NCI-H2196 treated with DMSO at 0.1 percent for 48 hours (cell line): ENCODE results near the gene CTNNA3.
"Not testable (repeated sequence)": the region's sequence is repeated elsewhere in the genome, so short reads cannot be mapped to it uniquely, and the experiment has no call there.

Source experiments
- DNase-seq: peaks from one replicate; lab custom pipeline; 2025; ENCODE audit not compliant: unreplicated experiment; lab: John Stamatoyannopoulos, UW

The CTNNA3 gene

GRCh38 chr10:67257427-67258144, 438.4 kb downstream of the CTNNA3 start:
- DNase-seq: no peak

DNA sequence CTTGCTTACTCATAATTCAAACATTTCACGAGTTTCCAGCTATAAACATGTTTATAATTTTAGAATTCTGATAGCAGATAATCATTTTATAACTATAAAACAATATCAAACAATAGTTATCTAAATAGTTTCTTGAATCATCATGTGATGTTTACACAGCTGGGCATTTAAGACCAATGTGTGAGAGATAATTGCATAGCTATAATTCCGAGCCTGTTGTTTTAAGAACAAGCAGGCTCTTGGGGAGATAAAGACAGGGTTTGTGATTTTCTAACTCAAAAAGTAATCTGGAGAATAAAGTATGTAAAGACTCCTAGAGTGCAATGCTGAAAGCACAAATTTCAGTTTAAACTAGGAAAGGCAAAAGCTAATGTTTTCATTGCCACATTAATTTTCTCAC, 439.0 kb downstream of the CTNNA3 start:
- no peak for DNase-seq

GRCh38 chr10:67250686-67251085, 445.3 kb downstream of the CTNNA3 start:
- no peak for DNase-seq

DNA sequence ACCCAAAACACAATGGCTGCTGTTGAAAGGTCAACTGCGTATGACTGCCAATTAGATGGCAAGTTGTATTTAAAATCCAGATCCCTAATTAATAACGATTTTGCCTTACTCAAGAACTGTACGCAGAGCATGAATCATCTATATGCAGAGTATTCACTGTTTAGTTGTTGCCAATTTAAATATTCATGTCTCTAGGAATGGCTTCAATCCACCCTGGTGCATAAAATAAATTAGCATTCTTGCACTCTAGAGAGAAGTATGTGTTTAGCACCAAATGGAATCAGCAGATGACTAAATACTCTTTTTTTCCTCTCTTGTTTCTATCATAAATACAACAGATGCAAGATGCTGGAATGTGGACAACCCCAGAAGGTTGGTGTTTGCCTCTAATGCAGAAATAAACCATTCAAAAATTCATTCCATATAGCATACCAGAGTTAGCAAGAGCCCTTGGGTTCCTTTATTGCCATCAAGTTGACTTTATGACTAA, 449.9 kb downstream of the CTNNA3 start:
- DNase-seq: no peak

GRCh38 chr10:67242528-67242927, 453.5 kb downstream of the CTNNA3 start:
- no peak for DNase-seq

GRCh38 chr10:67241451-67241850, 454.5 kb downstream of the CTNNA3 start:
- DNase-seq: no peak

- no peak for DNase-seq
These were observed 456.0 kb downstream of the CTNNA3 start for GRCh38 chr10:67239864-67240497.

GRCh38 chr10:67230680-67231500, 465.1 kb downstream of the CTNNA3 start:
- not testable (repeated sequence) for DNase-seq

DNA sequence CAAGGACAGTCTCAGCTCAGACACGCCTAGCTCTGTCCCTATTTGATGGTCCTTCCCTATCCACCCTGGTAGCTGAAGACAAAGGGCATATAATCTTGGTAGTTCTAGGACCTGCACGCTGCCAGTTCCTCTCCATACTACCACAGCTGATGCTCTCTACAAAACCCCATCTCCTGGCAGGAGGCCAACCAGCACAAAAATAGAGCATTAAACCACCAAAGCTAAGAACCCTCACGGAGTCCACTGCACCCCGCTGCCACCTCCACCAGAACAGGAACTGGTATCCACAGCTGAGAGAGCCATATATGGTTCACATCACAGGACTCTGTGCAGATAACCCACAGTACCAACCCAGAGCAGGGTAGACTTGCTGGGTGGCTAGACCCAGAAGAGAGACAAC, 470.8 kb downstream of the CTNNA3 start:
- DNase-seq: no peak

GRCh38 chr10:67224553-67224952, 471.4 kb downstream of the CTNNA3 start:
- no peak for DNase-seq

DNA sequence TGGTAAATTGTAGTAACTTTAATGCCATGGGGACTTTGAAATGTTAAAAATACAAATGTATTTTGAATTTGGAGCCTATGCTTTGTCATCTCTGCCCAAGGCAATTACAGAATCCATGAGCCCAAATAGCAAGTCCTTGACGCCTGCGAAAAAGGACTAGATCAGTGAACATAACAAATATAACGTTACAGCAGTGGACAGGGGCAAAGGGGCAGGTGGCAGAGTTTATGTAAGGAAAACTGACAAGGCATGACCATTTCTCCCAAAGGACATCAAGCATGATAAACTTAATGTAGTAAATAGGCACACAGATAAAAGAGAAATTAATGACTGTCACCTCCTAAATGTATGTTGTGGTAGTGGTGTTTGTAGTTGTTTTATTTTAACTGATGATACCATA, 473.1 kb downstream of the CTNNA3 start:
- DNase-seq: no peak

DNA sequence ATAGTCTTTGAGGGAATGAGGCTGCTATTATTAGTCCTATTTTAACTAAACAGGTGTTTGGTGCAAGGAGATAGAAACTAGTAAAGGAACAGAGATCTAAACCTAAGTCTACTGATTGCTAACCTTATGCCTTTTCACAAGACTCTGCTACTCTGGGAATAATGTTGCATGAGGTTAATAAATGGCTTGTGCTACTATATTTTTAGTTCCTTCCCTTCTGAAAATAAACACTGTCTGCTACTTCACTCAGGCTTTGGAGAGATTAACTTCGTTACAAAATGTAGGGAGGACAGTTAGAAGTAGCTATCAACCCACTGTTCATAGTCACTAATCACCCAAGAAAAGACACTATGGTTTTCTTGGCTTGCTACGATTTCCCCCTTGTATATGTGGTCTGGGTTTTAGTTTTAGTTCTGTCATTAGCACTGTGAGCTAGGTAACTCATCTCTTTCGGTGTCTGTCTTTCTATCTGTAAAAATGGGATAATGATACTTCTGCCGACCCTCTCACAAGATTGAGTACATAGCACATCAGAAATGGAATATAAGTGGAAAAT, 474.0 kb downstream of the CTNNA3 start:
- DNase-seq: no peak

GRCh38 chr10:67211680-67212079, 484.3 kb downstream of the CTNNA3 start:
- no peak for DNase-seq

GRCh38 chr10:67207923-67208322, 488.1 kb downstream of the CTNNA3 start:
- DNase-seq: not testable (repeated sequence)

DNA sequence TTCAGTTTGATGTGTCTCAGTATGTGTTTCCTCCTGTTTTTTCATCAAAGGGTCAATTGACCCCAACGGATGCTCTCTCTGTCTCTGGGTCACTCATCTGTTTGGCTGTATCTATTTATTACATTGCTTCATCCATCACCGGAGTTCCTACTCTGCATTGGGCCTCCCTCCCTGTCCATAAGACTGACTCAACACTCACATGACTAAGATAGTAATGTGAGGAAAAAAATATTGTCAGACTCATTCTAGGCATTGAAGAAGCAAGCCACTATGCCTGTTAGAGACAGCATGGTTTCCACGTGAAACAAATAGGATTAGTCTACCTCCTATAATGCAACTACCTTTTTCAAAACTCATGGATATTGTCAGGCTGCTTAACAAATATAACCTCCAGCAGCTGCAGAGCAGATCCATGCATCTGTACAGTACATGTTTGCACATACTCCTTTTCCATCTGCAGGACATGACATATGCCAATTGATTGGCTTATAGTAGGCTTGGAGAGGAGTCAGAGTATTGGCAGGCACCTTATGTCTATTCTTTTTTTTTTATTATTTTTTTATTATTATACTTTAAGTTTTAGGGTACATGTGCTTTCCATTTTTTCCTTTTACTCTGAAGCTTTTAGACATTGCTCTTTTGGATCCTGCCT, 495.0 kb downstream of the CTNNA3 start:
- no peak for DNase-seq

DNA sequence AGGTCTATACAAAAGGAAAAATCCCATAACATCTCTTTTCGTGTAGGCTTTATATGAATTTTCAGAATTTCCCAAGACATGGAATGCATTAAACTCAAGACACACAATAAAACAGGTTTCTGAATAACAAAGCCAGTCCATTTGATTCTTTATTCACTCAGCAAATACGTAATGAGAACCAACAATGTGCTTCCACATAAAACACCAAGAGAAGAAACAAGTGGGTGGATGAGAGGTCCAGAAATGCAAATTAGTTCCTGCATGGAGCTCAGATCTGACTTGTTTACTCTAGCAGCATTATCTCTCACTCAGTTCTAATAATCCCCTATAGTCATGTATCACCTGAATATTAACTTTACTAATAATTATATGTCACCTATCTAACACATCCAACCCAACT, 520.6 kb downstream of the CTNNA3 start:
- no peak for DNase-seq

DNA sequence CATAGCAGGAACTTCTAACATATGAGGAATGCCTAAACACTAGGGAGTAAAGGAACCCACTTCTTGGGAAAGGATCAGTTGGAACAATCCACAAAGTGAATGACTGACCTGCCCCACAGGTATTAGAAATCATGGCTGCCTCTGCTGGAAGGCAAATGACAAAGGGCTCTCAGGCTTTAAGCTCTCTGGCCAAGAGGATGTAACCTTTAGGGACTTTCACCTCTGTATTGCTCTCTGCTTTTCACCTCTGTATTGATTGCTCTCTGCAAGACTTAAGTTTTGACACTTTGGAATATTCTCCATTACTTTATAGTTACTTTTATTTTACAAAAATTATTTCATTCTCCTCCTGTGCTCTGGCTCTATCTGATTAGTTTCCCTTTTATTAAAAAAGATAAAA, 522.2 kb downstream of the CTNNA3 start:
- no peak for DNase-seq

DNA sequence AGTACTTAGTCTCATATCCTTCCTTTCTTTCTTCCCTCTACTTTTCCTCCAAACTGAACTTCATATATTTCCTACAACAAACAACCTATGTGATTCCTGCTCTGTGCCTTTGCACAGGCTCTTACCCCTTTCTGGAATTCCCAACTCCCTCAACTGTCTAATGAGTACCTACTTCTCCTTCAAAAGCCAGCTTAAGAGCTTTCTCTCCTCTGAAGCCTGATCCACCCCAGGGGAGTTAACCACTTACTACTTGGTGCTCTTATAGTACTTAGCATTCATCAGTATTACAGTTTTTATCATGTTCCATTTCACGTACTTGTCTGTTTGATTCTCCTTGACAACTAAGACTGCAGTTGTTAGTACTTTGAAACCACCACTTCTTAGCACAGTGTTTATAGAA, 524.0 kb downstream of the CTNNA3 start:
- no peak for DNase-seq

GRCh38 chr10:67156239-67156638, 539.8 kb downstream of the CTNNA3 start:
- DNase-seq: no peak

- DNase-seq: no peak
These were observed 544.5 kb downstream of the CTNNA3 start for GRCh38 chr10:67151471-67151870.

DNA sequence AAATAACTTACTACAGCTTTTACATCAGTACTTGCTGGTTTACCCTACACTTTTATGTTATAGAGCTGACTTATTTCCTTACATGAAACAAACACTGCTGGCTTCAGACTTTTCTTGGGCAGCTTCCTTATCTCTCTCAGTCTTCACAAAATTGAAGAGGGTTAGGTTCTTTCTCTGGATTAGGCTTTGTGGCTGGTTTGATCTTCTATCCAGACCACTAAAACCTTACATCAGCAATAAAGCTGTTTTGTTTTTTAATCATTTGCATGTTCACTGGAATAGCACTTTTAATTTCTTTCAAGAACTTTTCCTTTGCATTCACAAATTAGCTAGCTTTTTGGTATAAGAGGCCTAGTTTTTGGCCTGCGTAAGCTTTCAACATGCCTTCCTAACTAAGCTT, 551.5 kb downstream of the CTNNA3 start:
- DNase-seq: no peak
